GM19467 (cell line): ENCODE data around the gene RIMS1.
A peak's percentile ranks its signal among the peaks of the same experiment; 100 is the strongest.

ENCODE experiments used
- ATAC-seq: cut with Tn5 transposase; IDR thresholded peaks from one replicate; pipeline ENCODE4 v1.9.1; 2021; ENCODE audit warnings: mild to moderate bottlenecking, moderate library complexity; ENCODE audit not compliant: unreplicated experiment

Gene RIMS1

GRCh38 chr6:72403413-72403812 is 517.1 kb downstream of the RIMS1 start:
- no peak for ATAC-seq

DNA sequence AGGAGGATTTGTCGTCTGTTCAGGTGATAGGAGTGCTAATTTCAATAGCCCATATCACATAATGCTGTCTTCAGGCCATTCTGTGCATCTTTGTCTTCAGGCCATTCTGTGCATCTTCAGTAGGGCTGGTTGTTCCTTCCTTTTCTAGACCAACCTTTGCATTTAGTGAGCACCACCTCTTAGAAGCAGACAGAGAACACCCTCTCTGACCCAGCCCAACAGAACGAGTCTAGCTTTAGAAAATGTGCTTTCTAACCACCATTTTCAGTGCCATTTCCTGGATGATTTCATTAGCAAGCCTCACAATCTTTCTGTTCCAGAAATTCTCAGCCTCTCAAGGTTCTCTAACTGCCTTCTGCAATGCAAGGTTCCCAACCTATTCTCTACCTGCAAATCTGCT is 520.2 kb downstream of the RIMS1 start:
- ATAC-seq = no peak

DNA sequence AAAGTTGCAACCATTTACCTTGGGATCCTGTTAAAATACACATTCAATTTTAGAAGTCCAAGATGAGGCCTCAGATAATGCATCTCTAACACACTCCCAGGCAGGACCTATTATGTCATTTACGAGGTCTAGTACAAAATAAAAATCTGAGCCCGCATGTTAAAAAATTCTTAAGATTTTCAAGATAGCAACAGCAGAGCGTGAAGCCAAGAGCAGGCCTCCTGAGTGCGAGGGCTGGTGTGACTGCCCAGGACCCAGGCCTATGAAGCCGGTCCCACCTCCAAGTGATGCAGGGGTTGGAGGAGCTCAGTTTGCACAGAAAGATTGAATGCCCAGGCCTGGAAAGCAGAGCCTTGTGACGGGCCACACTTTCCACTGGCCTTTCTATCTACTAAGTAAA is 524.4 kb downstream of the RIMS1 start:
- ATAC-seq = no peak

DNA sequence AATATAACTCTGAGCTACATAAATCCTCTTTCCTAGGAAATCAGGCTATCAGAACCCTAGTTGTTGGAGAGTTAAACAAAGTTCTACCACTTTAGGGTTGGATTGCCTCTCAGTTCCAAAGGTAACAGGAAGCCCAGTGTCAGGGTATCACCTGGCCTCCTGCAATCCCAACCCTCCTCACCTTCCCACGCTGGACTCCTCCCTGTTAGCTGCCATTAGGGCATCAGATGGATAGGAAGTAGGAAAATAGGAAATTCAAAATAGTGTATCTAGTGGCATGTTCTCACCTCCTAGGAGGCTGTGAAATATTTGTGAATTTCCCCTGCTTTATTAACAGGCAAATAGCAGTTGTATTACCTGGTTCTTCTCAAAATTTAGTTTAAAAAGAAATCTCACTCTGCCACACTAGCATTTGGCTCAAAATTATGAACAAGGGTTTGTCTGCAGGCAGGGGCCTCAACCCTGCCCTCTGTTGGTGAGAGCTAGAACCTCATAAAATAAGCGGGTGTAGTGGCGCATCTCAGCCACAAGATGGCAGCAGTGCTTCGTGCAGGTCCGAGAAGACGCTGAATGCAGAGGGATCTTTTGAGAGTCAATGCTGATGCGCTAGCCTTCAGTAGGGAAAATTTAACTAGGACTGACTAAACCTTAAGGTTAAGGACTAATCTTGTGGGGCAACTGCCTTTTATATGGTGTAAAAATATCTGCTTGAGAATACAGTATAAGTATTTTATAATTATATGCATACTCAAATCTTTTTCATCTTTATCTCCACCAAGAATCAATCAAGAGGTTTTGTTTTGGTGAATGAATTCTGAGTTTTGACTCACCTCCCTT is 525.7 kb downstream of the RIMS1 start:
- ATAC-seq = peak; percentile 83

GRCh38 chr6:72412709-72413044 is 526.3 kb downstream of the RIMS1 start:
- no peak for ATAC-seq

DNA sequence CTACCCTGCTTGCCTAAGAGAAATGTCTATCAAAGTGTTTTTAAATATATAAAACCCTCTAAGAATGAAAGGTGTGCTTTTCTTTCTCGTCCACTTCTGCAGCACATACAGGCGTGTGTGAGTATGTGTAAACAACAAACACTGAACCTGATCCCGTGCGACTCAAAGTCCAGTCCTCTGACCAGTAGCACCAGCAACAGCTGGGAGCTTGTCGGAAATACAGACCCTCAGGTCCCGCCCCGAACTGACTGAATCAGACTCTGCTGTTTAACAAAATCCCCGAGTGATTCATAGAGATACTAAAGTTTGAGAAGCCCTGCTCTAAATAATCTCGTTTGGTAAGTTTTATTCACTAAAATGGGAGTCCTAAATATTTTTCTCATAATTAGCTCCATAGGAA is 527.5 kb downstream of the RIMS1 start:
- no peak for ATAC-seq

GRCh38 chr6:72414657-72415056 is 528.3 kb downstream of the RIMS1 start:
- no peak for ATAC-seq

- ATAC-seq = no peak
Observed at GRCh38 chr6:72416744-72417465, 530.6 kb downstream of the RIMS1 start.

DNA sequence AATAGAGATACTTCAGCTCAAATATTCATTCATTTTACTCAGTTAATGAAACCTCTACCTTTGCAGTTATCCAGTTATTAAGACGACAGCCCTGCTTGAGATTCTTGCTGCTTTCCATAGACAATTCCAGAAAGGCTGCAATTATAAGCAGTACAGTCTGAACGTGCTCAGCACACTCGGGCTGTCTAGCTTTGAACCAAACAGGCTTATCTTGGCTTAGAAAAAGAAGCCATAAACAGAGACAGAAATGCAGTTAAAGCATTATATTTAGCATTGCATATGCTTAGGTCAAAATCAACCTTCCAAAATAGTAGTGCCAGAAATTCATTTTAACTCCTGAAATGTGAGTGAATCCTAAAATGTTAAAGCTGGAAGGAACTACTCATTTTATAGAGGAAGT is 531.4 kb downstream of the RIMS1 start:
- ATAC-seq = no peak

GRCh38 chr6:72418495-72418894 is 532.1 kb downstream of the RIMS1 start:
- ATAC-seq = no peak

DNA sequence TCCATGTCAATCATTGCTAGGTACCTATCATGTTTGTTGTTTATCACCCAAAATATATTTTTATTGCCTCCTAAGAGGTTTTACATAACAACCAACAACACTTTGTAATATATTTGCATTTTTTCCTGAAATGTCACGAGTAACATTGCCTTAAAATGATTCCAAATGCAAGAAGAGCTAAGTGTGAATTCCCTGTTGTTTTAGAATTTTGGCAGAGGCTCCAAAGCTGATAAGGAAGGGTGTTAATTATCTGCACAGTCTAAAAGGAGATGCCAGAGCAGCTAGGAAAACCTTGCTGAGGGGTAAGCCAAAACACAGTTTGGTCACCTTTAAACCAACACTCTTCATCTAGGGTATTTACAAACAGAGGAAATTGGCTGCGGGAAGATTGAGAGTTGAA is 533.6 kb downstream of the RIMS1 start:
- no peak for ATAC-seq

- no peak for ATAC-seq
Observed at GRCh38 chr6:72420409-72420808, 534.1 kb downstream of the RIMS1 start.

GRCh38 chr6:72421387-72421786 is 535.0 kb downstream of the RIMS1 start:
- no peak for ATAC-seq

- no peak for ATAC-seq
Observed at GRCh38 chr6:72422171-72422570, 535.8 kb downstream of the RIMS1 start.

DNA sequence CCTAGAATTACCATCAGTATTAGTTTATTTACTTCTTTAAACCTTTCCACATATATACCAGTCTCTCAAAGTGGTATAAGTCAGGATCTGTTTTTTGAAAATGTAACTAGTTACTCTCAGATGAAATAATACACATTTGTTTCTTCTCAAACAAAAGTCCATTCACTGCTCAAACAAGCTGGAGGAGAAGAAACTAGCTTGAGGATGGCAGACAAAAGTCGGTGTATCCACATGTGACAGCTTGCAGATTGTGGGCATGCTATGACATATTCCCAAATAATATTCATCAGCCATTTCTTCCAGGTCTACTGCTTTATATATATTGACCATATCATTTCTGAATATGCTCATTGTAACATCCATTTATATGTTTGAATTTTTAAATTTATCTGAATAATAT is 538.1 kb downstream of the RIMS1 start:
- ATAC-seq = no peak

DNA sequence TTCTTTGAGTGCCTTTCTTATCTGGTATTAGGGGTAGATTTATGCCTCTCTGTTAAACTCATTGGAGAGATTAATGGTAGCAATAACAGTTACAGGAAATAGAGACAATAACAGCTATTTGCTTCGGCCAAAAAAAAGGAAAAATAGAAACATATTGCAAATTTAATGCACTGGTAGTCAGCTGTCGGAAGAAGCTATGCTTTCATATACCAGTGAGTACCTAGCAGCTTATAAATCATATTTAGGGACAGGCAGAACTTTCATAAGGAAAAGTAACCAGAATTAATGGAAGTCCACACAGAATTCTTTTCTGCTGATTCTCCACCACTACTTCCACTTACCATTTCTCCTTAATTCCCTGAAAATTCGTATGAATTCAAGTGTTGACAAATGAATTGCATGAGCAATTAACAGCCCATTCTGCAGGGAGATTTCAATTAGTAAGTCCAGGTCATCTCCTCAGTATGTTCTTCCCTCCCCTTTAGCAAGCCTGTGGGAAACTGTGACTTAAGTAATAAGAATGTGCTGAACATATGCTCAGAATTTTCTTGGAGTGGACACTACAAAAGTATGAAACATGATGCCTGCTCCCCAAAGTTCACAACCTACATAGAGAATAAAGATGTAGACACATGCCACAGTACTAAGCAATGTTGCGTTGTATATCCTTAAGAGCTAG is 538.8 kb downstream of the RIMS1 start:
- no peak for ATAC-seq

DNA sequence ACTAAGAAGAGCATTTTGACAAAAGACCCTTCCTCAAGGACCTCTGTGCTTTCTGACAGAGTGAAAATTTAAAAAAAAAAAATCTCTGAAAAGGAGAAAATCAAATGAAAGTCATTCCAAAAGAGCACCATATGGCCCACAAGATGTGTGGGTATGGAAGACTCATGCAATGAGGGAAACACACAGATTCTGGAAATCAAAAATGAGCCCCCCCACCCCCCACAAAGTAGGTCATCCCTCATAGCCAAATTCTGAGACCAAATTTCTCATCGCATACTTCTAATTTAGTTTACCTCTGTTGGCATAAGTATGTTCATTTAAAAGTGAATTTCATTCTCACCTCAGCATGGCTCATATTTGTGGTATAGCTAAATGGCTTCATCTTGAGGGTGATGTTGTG is 554.3 kb downstream of the RIMS1 start:
- ATAC-seq = no peak

GRCh38 chr6:72446430-72446829 is 560.1 kb downstream of the RIMS1 start:
- no peak for ATAC-seq
